GM12875 (cell line): ENCODE data around the gene GPR141.

Experiments
- H3K4me3 ChIP-seq: one replicate; pipeline ENCODE4 v1.5.1; 2011; ENCODE audit warnings: low read depth, low read length, control low read depth
- CTCF ChIP-seq: IDR thresholded peaks from 2 replicates; pipeline ENCODE4 v1.5.1; 2011; ENCODE audit warnings: low read depth, mild to moderate bottlenecking, control low read depth, inconsistent platforms, low read length, moderate library complexity, borderline replicate concordance; ENCODE audit not compliant: insufficient read depth

Gene GPR141

GRCh38 chr7:37765872-37766525 is 82.4 kb downstream of the GPR141 start:
- no peak overlapping the region for H3K4me3 ChIP-seq
- TF ChIP-seq CTCF, result no peak

GRCh38 chr7:37768611-37769010 is 85.0 kb downstream of the GPR141 start:
- no peak overlapping the region for H3K4me3 ChIP-seq
- TF ChIP-seq CTCF, result no peak

GRCh38 chr7:37769291-37769690 is 85.7 kb downstream of the GPR141 start:
- TF ChIP-seq CTCF, result no peak
- no peak overlapping the region for H3K4me3 ChIP-seq

GRCh38 chr7:37769726-37770125 is 86.2 kb downstream of the GPR141 start:
- no peak overlapping the region for H3K4me3 ChIP-seq
- TF ChIP-seq CTCF, result no peak

GRCh38 chr7:37770838-37771237 is 87.3 kb downstream of the GPR141 start:
- H3K4me3 ChIP-seq, result no peak overlapping the region
- no peak for TF ChIP-seq CTCF

GRCh38 chr7:37771342-37771741 is 87.8 kb downstream of the GPR141 start:
- TF ChIP-seq CTCF, result no peak
- no peak overlapping the region for H3K4me3 ChIP-seq

- TF ChIP-seq CTCF, result no peak
- no peak overlapping the region for H3K4me3 ChIP-seq
These were observed 88.2 kb downstream of the GPR141 start for GRCh38 chr7:37771801-37772200.
